Osteoblast (primary cell): ENCODE data around the gene TEC. TPM values are rescaled to one million over a fixed set of nuclear protein-coding genes. Genes with fewer than 3 reads are reported as not detected.
"Not testable (repeated sequence)": the region's sequence is repeated elsewhere in the genome, so short reads cannot be mapped to it uniquely, and the experiment has no call there.

ENCODE experiments used
- DNase-seq: peaks from one replicate; pipeline ENCODE4 v3.0.0; 2011; ENCODE audit warnings: low spot score, mixed read lengths; ENCODE audit not compliant: insufficient read length; ENCODE audit errors: missing footprints
- H2AFZ ChIP-seq: 2 replicates; pipeline ENCODE4 v1.6.0; 2011; ENCODE audit warnings: mild to moderate bottlenecking, low read length
- H3K27ac ChIP-seq: 2 replicates; pipeline ENCODE4 v1.5.1; 2011; ENCODE audit warnings: mild to moderate bottlenecking, low read depth, low read length, moderate library complexity
- H3K27me3 ChIP-seq: 2 replicates; pipeline ENCODE4 v1.6.0; 2012; ENCODE audit warnings: mild to moderate bottlenecking, control low read depth, inconsistent platforms, low read length, moderate library complexity; ENCODE audit not compliant: insufficient read depth
- H3K36me3 ChIP-seq: 2 replicates; pipeline ENCODE4 v1.5.1; 2011; ENCODE audit warnings: mild to moderate bottlenecking, low read length, control low read depth, moderate library complexity; ENCODE audit not compliant: insufficient read depth
- H3K4me1 ChIP-seq: 2 replicates; pipeline ENCODE4 v1.5.1; 2011; ENCODE audit warnings: mild to moderate bottlenecking, low read length, control low read depth, moderate library complexity; ENCODE audit not compliant: insufficient read depth
- H3K4me2 ChIP-seq: 2 replicates; pipeline ENCODE4 v1.6.0; 2011; ENCODE audit warnings: mild to moderate bottlenecking, low read length; ENCODE audit not compliant: insufficient read depth
- H3K4me3 ChIP-seq: fragments of 200-600 bp; sonication (generic); 3 replicates; pipeline ENCODE4 v1.5.1; 2012; ENCODE audit warnings: mild to moderate bottlenecking, low read length, inconsistent platforms; ENCODE audit not compliant: insufficient read depth
- H3K79me2 ChIP-seq: 2 replicates; pipeline ENCODE4 v1.6.0; 2012; ENCODE audit warnings: mild to moderate bottlenecking, low read length, control low read depth, inconsistent platforms; ENCODE audit not compliant: insufficient read depth
- H3K9me3 ChIP-seq: 2 replicates; pipeline ENCODE4 v1.5.1; 2011; ENCODE audit warnings: low read depth, low read length, control low read depth
- H4K20me1 ChIP-seq: 2 replicates; pipeline ENCODE4 v1.6.0; 2012; ENCODE audit warnings: mild to moderate bottlenecking, low read length, control low read depth; ENCODE audit not compliant: insufficient read depth
- CTCF ChIP-seq: IDR thresholded peaks from 2 replicates; pipeline ENCODE4 v1.5.1; 2011; ENCODE audit warnings: mild to moderate bottlenecking, low read depth, low read length, moderate library complexity; ENCODE audit errors: extremely low read depth
- total RNA-seq: library from RNA; depleted of rRNA; stranded (reverse); fragments of >200 nt; gene quantifications from 2 replicates; pipeline ENCODE4 v1.2.3, GENCODE V29; 2012

Gene TEC
- total RNA-seq, 1 donor: 1.8 TPM

GRCh38 chr4:48225368-48226141 is 44.1 kb downstream of the TEC start:
- Histone ChIP-seq H3K27me3 (no peaks in the 10 kb centered on the region), H2AFZ (no peak overlapping the region), H3K4me2 (no peak overlapping the region), H3K4me3 (no peak overlapping the region), H3K36me3 (no peaks in the 10 kb centered on the region), H3K9me3 (no peaks in the 10 kb centered on the region), H4K20me1 (no peaks in the 10 kb centered on the region), H3K27ac (no peak overlapping the region), H3K79me2 (no peaks in the 10 kb centered on the region), H3K4me1 (peaks cover 6% of the 10 kb centered on the region)
- no peak for TF ChIP-seq CTCF
- DNase-seq: no peak

- Histone ChIP-seq H3K79me2 (no peaks in the 10 kb centered on the region), H3K27me3 (no peaks in the 10 kb centered on the region), H2AFZ (no peak overlapping the region), H3K4me2 (no peak overlapping the region), H3K4me3 (no peak overlapping the region), H3K9me3 (no peaks in the 10 kb centered on the region), H4K20me1 (no peaks in the 10 kb centered on the region), H3K4me1 (peaks cover 6% of the 10 kb centered on the region), H3K36me3 (no peaks in the 10 kb centered on the region), H3K27ac (no peak overlapping the region)
- no peak for DNase-seq
- TF ChIP-seq CTCF: no peak
Observed at GRCh38 chr4:48224606-48225005, 45.0 kb downstream of the TEC start.

GRCh38 chr4:48223633-48224295 is 45.9 kb downstream of the TEC start:
- Histone ChIP-seq H3K79me2 (no peaks in the 10 kb centered on the region), H3K4me2 (no peak overlapping the region), H3K27ac (no peak overlapping the region), H3K27me3 (no peaks in the 10 kb centered on the region), H3K4me1 (peaks cover 6% of the 10 kb centered on the region), H3K4me3 (no peak overlapping the region), H4K20me1 (no peaks in the 10 kb centered on the region), H2AFZ (no peak overlapping the region), H3K36me3 (no peaks in the 10 kb centered on the region), H3K9me3 (no peaks in the 10 kb centered on the region)
- no peak for DNase-seq
- TF ChIP-seq CTCF: no peak

GRCh38 chr4:48222491-48222890 is 47.1 kb downstream of the TEC start:
- no peak overlapping the region for H3K4me2 ChIP-seq
- no peak for TF ChIP-seq CTCF
- H4K20me1 ChIP-seq: no peaks in the 10 kb centered on the region
- no peak overlapping the region for H2AFZ ChIP-seq
- H3K36me3 ChIP-seq: no peaks in the 10 kb centered on the region
- no peaks in the 10 kb centered on the region for H3K9me3 ChIP-seq
- DNase-seq: no peak
- peaks cover 3% of the 10 kb centered on the region for H3K27me3 ChIP-seq
- no peak overlapping the region for H3K27ac ChIP-seq
- H3K4me1 ChIP-seq: peaks cover 6% of the 10 kb centered on the region
- no peaks in the 10 kb centered on the region for H3K79me2 ChIP-seq
- H3K4me3 ChIP-seq: no peak overlapping the region

GRCh38 chr4:48219430-48219829 is 50.2 kb downstream of the TEC start:
- not testable (repeated sequence) for H4K20me1 ChIP-seq, H3K27ac ChIP-seq, H3K27me3 ChIP-seq, H3K36me3 ChIP-seq, H2AFZ ChIP-seq, H3K4me2 ChIP-seq, H3K4me1 ChIP-seq, DNase-seq, H3K79me2 ChIP-seq, H3K9me3 ChIP-seq, H3K4me3 ChIP-seq
